H1 (cell line): ENCODE results near the gene ATP5F1E. TPM values are rescaled to one million over a fixed set of nuclear protein-coding genes. Genes with fewer than 3 reads are reported as not detected.

Experiments
- CTCF ChIA-PET: fragments of 300-600 bp; sonication (Branson Sonifier 250); formaldehyde crosslinking; loops from one replicate; lab custom pipeline; 2021; ENCODE audit not compliant: partially characterized antibody; lab: Charles Lee
- POLR2A ChIA-PET: fragments of 300-600 bp; sonication (Branson Sonifier 250); formaldehyde crosslinking; loops from one replicate; lab custom pipeline; 2021; ENCODE audit warnings: inconsistent platforms; ENCODE audit not compliant: partially characterized antibody; lab: Charles Lee
- DNase-seq, 2 experiments: peaks; one replicate each; pipeline versions ENCODE4 v3.0.0 to v3.0.0-alpha.2; 2010 to 2022; ENCODE audit warnings: low spot score in 2 of 2, low read depth in 1 of 2, mixed read lengths in 1 of 2
- FAIRE-seq: peaks from 2 replicates; lab custom pipeline; 2011; peaks lifted over from hg19 to GRCh38; lab: Jason Lieb, UNC
- H2AFZ ChIP-seq: 2 replicates; pipeline ENCODE4 v1.8.1; 2012; ENCODE audit warnings: low read length, inconsistent platforms
- H2AK5ac ChIP-seq: 2 replicates; pipeline ENCODE4 v1.6.1; 2013; ENCODE audit warnings: low read depth, low read length
- H2BK120ac ChIP-seq: replicated peaks from 2 replicates; pipeline ENCODE3; 2013; ENCODE audit warnings: low read depth, low read length, inconsistent platforms
- H2BK12ac ChIP-seq: 2 replicates; pipeline ENCODE4 v1.6.1; 2013; ENCODE audit warnings: low read depth, low read length
- H2BK15ac ChIP-seq: 2 replicates; pipeline ENCODE4 v1.6.1; 2013; ENCODE audit warnings: low read length
- H2BK20ac ChIP-seq: 2 replicates; pipeline ENCODE4 v1.6.1; 2013; ENCODE audit warnings: low read length
- H2BK5ac ChIP-seq: 2 replicates; pipeline ENCODE4 v1.6.1; 2013; ENCODE audit warnings: low read depth, low read length
- H3K14ac ChIP-seq: 2 replicates; pipeline ENCODE4 v1.6.1; 2013; ENCODE audit warnings: inconsistent platforms; ENCODE audit not compliant: insufficient read length
- H3K18ac ChIP-seq: 2 replicates; pipeline ENCODE4 v1.6.1; 2013; ENCODE audit warnings: low read length; ENCODE audit errors: extremely low read depth
- H3K23ac ChIP-seq: 2 replicates; pipeline ENCODE4 v1.6.1; 2013; ENCODE audit warnings: inconsistent platforms; ENCODE audit not compliant: insufficient read length
- H3K23me2 ChIP-seq: 2 replicates; pipeline ENCODE4 v1.6.1; 2013; ENCODE audit warnings: low read depth, low read length
- H3K27ac ChIP-seq: 2 replicates; pipeline ENCODE4 v1.6.1; 2011; ENCODE audit warnings: low read depth, low read length, inconsistent platforms
- H3K27me3 ChIP-seq, 4 experiments: replicated peaks in 1 of 4; 1 replicate in 1 of 4; 2 replicates in 3 of 4; pipeline versions ENCODE4 v1.6.1 to v1.8.1; 2011 to 2013; ENCODE audit warnings: low read length in 3 of 4, mild to moderate bottlenecking in 3 of 4, inconsistent platforms in 2 of 4, mixed read lengths in 2 of 4, moderate library complexity in 1 of 4; ENCODE audit not compliant: control insufficient read depth in 3 of 4, insufficient read depth in 3 of 4; ENCODE audit errors: extremely low read depth in 1 of 4
- H3K36me3 ChIP-seq, 4 experiments: 2 replicates each; pipeline versions ENCODE4 v1.6.1 to v1.8.1; 2011 to 2013; ENCODE audit warnings: mild to moderate bottlenecking in 4 of 4, low read length in 3 of 4, moderate library complexity in 2 of 4, control low read depth in 1 of 4, inconsistent platforms in 1 of 4; ENCODE audit not compliant: insufficient read depth in 4 of 4, control insufficient read depth in 2 of 4
- H3K4ac ChIP-seq: replicated peaks from 2 replicates; pipeline ENCODE3; 2013; ENCODE audit warnings: low read length, low read depth, mixed read lengths, inconsistent platforms; ENCODE audit not compliant: insufficient read length
- H3K4me1 ChIP-seq, 4 experiments: replicated peaks in 1 of 4; 1 replicate in 1 of 4; 2 replicates in 3 of 4; pipeline versions ENCODE4 v1.6.1 to v1.8.1; 2011 to 2013; ENCODE audit warnings: low read length in 3 of 4, inconsistent platforms in 2 of 4, mixed read lengths in 1 of 4; ENCODE audit not compliant: insufficient read depth in 4 of 4, control insufficient read depth in 3 of 4
- H3K4me2 ChIP-seq, 2 experiments: 2 replicates each; pipeline versions ENCODE4 v1.6.1 to v1.8.1; 2011 to 2013; ENCODE audit warnings: low read depth in 2 of 2, low read length in 2 of 2, control low read depth in 1 of 2, inconsistent platforms in 1 of 2, mild to moderate bottlenecking in 1 of 2; ENCODE audit not compliant: insufficient read depth in 1 of 2
- H3K4me3 ChIP-seq, 4 experiments: fragments of 200-600, 300-600 bp in 1 of 4; sonication (generic), shearing (Covaris generic), sonication (Bioruptor Twin) in 1 of 4; 2 replicates each; pipeline versions ENCODE4 v1.5.1 to v1.8.1; 2011 to 2016; ENCODE audit warnings: low read length in 4 of 4, low read depth in 3 of 4, control low read depth in 2 of 4, inconsistent platforms in 2 of 4, mild to moderate bottlenecking in 2 of 4, mixed read lengths in 1 of 4, moderate library complexity in 1 of 4; ENCODE audit not compliant: insufficient read depth in 2 of 4; ENCODE audit errors: extremely low read depth in 1 of 4
- H3K56ac ChIP-seq: replicated peaks from 2 replicates; pipeline ENCODE3; 2013; ENCODE audit warnings: low read depth, mild to moderate bottlenecking, mixed read lengths, low read length, inconsistent platforms; ENCODE audit not compliant: insufficient read length
- H3K79me1 ChIP-seq: 2 replicates; pipeline ENCODE4 v1.6.1; 2013; ENCODE audit warnings: low read depth, low read length, control low read depth
- H3K79me2 ChIP-seq, 2 experiments: 2 replicates each; pipeline versions ENCODE4 v1.6.1 to v1.8.1; 2012 to 2013; ENCODE audit warnings: low read length in 2 of 2, mild to moderate bottlenecking in 2 of 2, inconsistent platforms in 1 of 2; ENCODE audit not compliant: insufficient read depth in 2 of 2, control insufficient read depth in 1 of 2
- H3K9ac ChIP-seq, 4 experiments: replicated peaks in 1 of 4; 1 replicate in 1 of 4; 2 replicates in 3 of 4; pipeline versions ENCODE4 v1.6.1 to v1.8.1; 2011 to 2013; ENCODE audit warnings: low read depth in 3 of 4, low read length in 3 of 4, control low read depth in 2 of 4, mild to moderate bottlenecking in 2 of 4, moderate library complexity in 2 of 4, inconsistent platforms in 1 of 4; ENCODE audit errors: extremely low read depth in 1 of 4
- H3K9me3 ChIP-seq, 2 experiments: 2 replicates each; pipeline versions ENCODE4 v1.6.1 to v1.8.1; 2012 to 2013; ENCODE audit warnings: mild to moderate bottlenecking in 2 of 2, moderate library complexity in 2 of 2, control low read depth in 1 of 2, inconsistent platforms in 1 of 2, low read depth in 1 of 2, low read length in 1 of 2, mixed read lengths in 1 of 2; ENCODE audit not compliant: insufficient read depth in 2 of 2
- H4K20me1 ChIP-seq, 2 experiments: replicated peaks in 1 of 2; 2 replicates each; pipeline versions ENCODE3 to v1.8.1; 2011 to 2013; ENCODE audit warnings: inconsistent platforms in 2 of 2, low read length in 2 of 2, mild to moderate bottlenecking in 1 of 2; ENCODE audit not compliant: insufficient read depth in 2 of 2, control insufficient read depth in 1 of 2
- H4K5ac ChIP-seq: 2 replicates; pipeline ENCODE4 v1.6.1; 2013; ENCODE audit warnings: low read length, low read depth, mixed read lengths, inconsistent platforms; ENCODE audit not compliant: insufficient read length
- H4K8ac ChIP-seq: 2 replicates; pipeline ENCODE4 v1.8.0; 2013; ENCODE audit warnings: mild to moderate bottlenecking, moderate library complexity, low read length, inconsistent platforms; ENCODE audit not compliant: insufficient read depth; ENCODE audit errors: extremely low read depth
- H4K91ac ChIP-seq: replicated peaks from 2 replicates; pipeline ENCODE3; 2013; ENCODE audit warnings: low read length, mixed read lengths, inconsistent platforms; ENCODE audit not compliant: insufficient read length
- CHD2 ChIP-seq: IDR thresholded peaks from 2 replicates; pipeline ENCODE4 v1.6.1; 2012; ENCODE audit warnings: low read length, improper control_type of control experiment
- CTCF ChIP-seq, 3 experiments: IDR thresholded peaks; 1 replicate in 2 of 3; 2 replicates in 1 of 3; pipeline versions ENCODE4 v1.5.1 to v1.6.1; 2011; ENCODE audit warnings: low read length in 3 of 3, mild to moderate bottlenecking in 3 of 3, inconsistent platforms in 2 of 3, low read depth in 1 of 3, moderate library complexity in 1 of 3; ENCODE audit not compliant: insufficient read depth in 1 of 3; ENCODE audit errors: control extremely low read depth in 1 of 3
- GTF2F1 ChIP-seq: IDR thresholded peaks from 2 replicates; pipeline ENCODE4 v1.6.1; 2012; ENCODE audit warnings: low read depth, low read length, improper control_type of control experiment, borderline replicate concordance
- HDAC6 ChIP-seq: IDR thresholded peaks from one replicate; pipeline ENCODE4 v1.7.1; 2012; ENCODE audit warnings: low read depth, mild to moderate bottlenecking, inconsistent platforms, low read length, moderate library complexity
- JUND ChIP-seq: IDR thresholded peaks from 2 replicates; pipeline ENCODE4 v1.6.1; 2011; ENCODE audit warnings: mild to moderate bottlenecking, improper control_type of control experiment, low read length
- KDM1A ChIP-seq: fragments of 200-600, 300-600 bp; sonication (generic); IDR thresholded peaks from 2 replicates; pipeline ENCODE4 v1.7.1; 2016; ENCODE audit warnings: mild to moderate bottlenecking, low read length, borderline replicate concordance
- MAX ChIP-seq: IDR thresholded peaks from 2 replicates; pipeline ENCODE4 v1.6.1; 2012; ENCODE audit warnings: inconsistent platforms
- NANOG ChIP-seq: IDR thresholded peaks from 2 replicates; pipeline ENCODE4 v1.6.1; 2011; ENCODE audit warnings: low read length, low read depth, mild to moderate bottlenecking, inconsistent platforms; ENCODE audit not compliant: insufficient read depth, poor library complexity, severe bottlenecking
- NRF1 ChIP-seq: IDR thresholded peaks from 2 replicates; pipeline ENCODE4 v1.6.1; 2011; ENCODE audit warnings: mild to moderate bottlenecking, low read depth, low read length, improper control_type of control experiment
- TAF1 ChIP-seq: IDR thresholded peaks from 2 replicates; pipeline ENCODE4 v1.6.1; 2011; ENCODE audit warnings: mild to moderate bottlenecking, low read depth, low read length
- TBP ChIP-seq: IDR thresholded peaks from 2 replicates; pipeline ENCODE4 v1.6.1; 2011; ENCODE audit warnings: low read depth, low read length, improper control_type of control experiment
- TCF12 ChIP-seq: IDR thresholded peaks from 2 replicates; pipeline ENCODE4 v1.6.1; 2011; ENCODE audit warnings: low read depth, mild to moderate bottlenecking, low read length
- WGBS, 2 experiments: shearing (Covaris generic) in 1 of 2; methylation state at CpG; one replicate each; pipeline versions ENCODE4 v1.1.6 to v1.1.7; 2013 to 2015; ENCODE audit warnings: low lambda C conversion rate in 2 of 2, mixed read lengths in 2 of 2, inconsistent platforms in 1 of 2, low coverage in 1 of 2, missing lambda C conversion rate in 1 of 2; ENCODE audit not compliant: insufficient replicate concordance in 2 of 2, insufficient coverage in 1 of 2, insufficient read length in 1 of 2; ENCODE audit errors: extremely low coverage in 1 of 2, missing lambda C conversion rate in 1 of 2; 5-methylcytosine and 5-hydroxymethylcytosine counted together
- polyA plus RNA-seq, 7 experiments: library from polyadenylated mRNA; depleted of rRNA in 3 of 7; stranded (reverse) in 5 of 7; unstranded in 2 of 7; fragments of >200 nt in 5 of 7; fragments of 200-250 nt in 2 of 7; gene quantifications; 1 replicate in 5 of 7; 2 replicates in 1 of 7; 4 replicates in 1 of 7; pipeline versions ENCODE4 v1.2.1 to v1.2.3, GENCODE V29; 2011 to 2013; ENCODE audit warnings: missing spikeins in 2 of 7, mixed read lengths in 2 of 7
- total RNA-seq: library from RNA; stranded (reverse); fragmentation: NEBNext Ultra II Directional; extraction: Animal tissue kit (Norgen Biotek cat#: 25700); gene quantifications from 2 replicates; pipeline ENCODE4 v1.2.1, GENCODE V29; 2021

The ATP5F1E gene
- total and polyA plus RNA-seq, 2 of the 8 experiments (the other 6 are each of a cell fraction or from before 2014, with no cell fraction given): 15.7 to 47.8 TPM

GRCh38 chr20:58985656-58986055 is 46.5 kb downstream of the ATP5F1E start:
- Histone ChIP-seq H3K4me1 (no peaks in the 10 kb centered on the region), H4K20me1 (peaks cover 4 to 15% of the 10 kb centered on the region in 2 experiments), H3K56ac (no peak overlapping the region), H3K23me2 (no peaks in the 10 kb centered on the region; the same call in 1 of the 2 replicates), H2BK15ac (no peak overlapping the region), H2BK12ac (no peak overlapping the region), H2AK5ac (no peak overlapping the region), H3K14ac (no peak overlapping the region), H3K4ac (no peak overlapping the region), H3K18ac (no peak overlapping the region), H3K9ac (no peak overlapping the region), H3K9me3 (no peaks in the 10 kb centered on the region), H3K23ac (no peak overlapping the region), H3K36me3 (peaks cover 24 to 40% (median 33%) of the 10 kb centered on the region in 4 experiments), H4K91ac (no peak overlapping the region), H2BK5ac (no peak overlapping the region), H3K4me2 (no peak overlapping the region), H2BK120ac (no peak overlapping the region), H2AFZ (no peak overlapping the region), H3K79me1 (peaks cover 18% of the 10 kb centered on the region), H3K4me3 (no peak overlapping the region), H3K27me3 (no peaks in the 10 kb centered on the region), H3K79me2 (peaks cover 4 to 43% of the 10 kb centered on the region in 2 experiments), H4K5ac (no peak overlapping the region), H2BK20ac (no peak overlapping the region), H4K8ac (no peak overlapping the region), H3K27ac (no peak overlapping the region)
- no peak for FAIRE-seq
- ChIA-PET CTCF (no interaction called here), POLR2A (interaction anchor here (1.8 kb wide), 1 partner anchor 11 kb away, joined by 7 read pairs; no protein-coding TSS in a partner anchor)
- WGBS, 2 experiments: 94% methylated on average over 5 of the region's 5 CpGs; no CpG with 5 or more reads in 1 of the 2 experiments
- no peak for DNase-seq
- TF ChIP-seq NRF1: no peak
- TF ChIP-seq JUND: no peak
- no peak for TF ChIP-seq KDM1A
- TF ChIP-seq TCF12: no peak
- TF ChIP-seq TBP: no peak
- TF ChIP-seq GTF2F1: no peak
- TF ChIP-seq NANOG: no peak
- no peak for TF ChIP-seq MAX
- TF ChIP-seq TAF1: no peak
- TF ChIP-seq HDAC6: no peak
- TF ChIP-seq CHD2: no peak
- TF ChIP-seq CTCF (IDR thresholded peaks at IDR 0.05; ENCODE audit: control extremely low read depth in 1 of 3, insufficient read depth in 1 of 3, low read depth in 1 of 3, low read length in 3 of 3): no peak
